A673 (cell line): Measurements from ENCODE around the gene DPEP3.

ENCODE experiments used
- EZH2 ChIP-seq: fragments of 200-600 bp; sonication (generic); IDR thresholded peaks from 2 replicates; pipeline ENCODE4 v1.6.1; 2017; ENCODE audit warnings: borderline replicate concordance, low read depth, mild to moderate bottlenecking, mixed read lengths, antibody characterized with exemption, low read length; ENCODE audit not compliant: poor library complexity, severe bottlenecking
- TF ChIP-seq, protein P1 (sequence below): fragments of 300-800, 200-600 bp; sonication (generic); conservative IDR thresholded peaks from 2 replicates; pipeline ENCODE4 v1.5.1; 2017; ENCODE audit warnings: low read depth, mild to moderate bottlenecking, antibody characterized with exemption, low read length, moderate library complexity, mixed read lengths

DNA sequence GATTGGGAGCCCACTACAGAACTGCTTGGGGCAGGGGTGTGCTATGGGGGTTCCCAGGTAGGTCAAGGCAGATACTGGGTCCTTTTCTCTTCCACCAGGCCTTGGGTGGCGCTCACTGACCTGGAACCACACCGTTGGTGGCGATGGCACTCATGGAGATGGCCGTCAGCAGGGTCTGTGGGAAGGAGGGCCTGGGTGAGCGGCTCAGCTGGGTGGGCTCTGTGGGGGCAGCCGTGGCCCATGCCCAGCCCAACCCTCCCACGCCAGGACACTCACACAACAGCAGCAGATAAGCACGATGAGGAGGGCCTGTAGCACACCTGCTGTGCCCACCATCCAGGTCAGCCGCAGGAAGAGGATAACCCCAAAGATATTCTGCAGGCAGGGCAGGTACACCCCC lies 22.7 kb downstream of the DPEP3 start:
- TF ChIP-seq, protein P1, sequence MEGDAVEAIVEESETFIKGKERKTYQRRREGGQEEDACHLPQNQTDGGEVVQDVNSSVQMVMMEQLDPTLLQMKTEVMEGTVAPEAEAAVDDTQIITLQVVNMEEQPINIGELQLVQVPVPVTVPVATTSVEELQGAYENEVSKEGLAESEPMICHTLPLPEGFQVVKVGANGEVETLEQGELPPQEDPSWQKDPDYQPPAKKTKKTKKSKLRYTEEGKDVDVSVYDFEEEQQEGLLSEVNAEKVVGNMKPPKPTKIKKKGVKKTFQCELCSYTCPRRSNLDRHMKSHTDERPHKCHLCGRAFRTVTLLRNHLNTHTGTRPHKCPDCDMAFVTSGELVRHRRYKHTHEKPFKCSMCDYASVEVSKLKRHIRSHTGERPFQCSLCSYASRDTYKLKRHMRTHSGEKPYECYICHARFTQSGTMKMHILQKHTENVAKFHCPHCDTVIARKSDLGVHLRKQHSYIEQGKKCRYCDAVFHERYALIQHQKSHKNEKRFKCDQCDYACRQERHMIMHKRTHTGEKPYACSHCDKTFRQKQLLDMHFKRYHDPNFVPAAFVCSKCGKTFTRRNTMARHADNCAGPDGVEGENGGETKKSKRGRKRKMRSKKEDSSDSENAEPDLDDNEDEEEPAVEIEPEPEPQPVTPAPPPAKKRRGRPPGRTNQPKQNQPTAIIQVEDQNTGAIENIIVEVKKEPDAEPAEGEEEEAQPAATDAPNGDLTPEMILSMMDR, result no peak
- no peak for TF ChIP-seq EZH2
